ENCODE measurements around the gene RBM22.

- TF ChIP-seq SP1 (IDR thresholded peaks at IDR 0.05): no peak
- TF ChIP-seq TARDBP (IDR thresholded peaks at IDR 0.05): no peak
- no peak for TF ChIP-seq FOXA1 (IDR thresholded peaks at IDR 0.05)
- TF ChIP-seq ZNF384 (IDR thresholded peaks at IDR 0.05): no peak
- TF ChIP-seq FOXM1 (IDR thresholded peaks at IDR 0.05; ENCODE audit: borderline replicate concordance): no peak
- no peak for TF ChIP-seq BHLHE40 (IDR thresholded peaks at IDR 0.05; ENCODE audit: borderline replicate concordance)
Measured at GRCh38 chr5:150641006-150641570, 59.8 kb downstream of the RBM22 start.

Data from HEK293T (cell line).